ENCODE results near the gene CDH26.
"Not testable (repeated sequence)": the region's sequence is repeated elsewhere in the genome, so short reads cannot be mapped to it uniquely, and the experiment has no call there.

Gene CDH26

DNA sequence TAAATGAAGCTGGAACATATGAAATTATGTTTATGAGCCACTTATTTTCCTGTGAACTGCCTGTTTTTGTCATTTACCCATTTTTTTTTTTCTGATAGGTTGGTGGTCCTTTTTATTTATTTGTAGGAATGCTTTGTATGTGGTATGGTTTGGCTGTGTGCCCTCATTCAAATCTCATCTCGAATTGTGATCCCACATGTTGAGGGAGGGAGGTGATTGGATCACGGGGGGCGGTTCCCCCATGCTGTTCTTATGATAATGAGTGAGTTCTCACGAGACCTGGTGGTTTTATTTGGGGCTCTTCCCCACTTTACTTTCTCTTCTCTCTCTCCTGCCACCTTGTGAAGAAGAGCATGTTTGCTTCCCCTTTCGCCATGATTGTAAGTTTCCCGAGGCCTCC, 77.3 kb downstream of the CDH26 start:
- no peak overlapping the region for H3K4me3 ChIP-seq (ENCODE audit: low read length)
- no peaks in the 10 kb centered on the region for H3K4me1 ChIP-seq (ENCODE audit: control insufficient read depth, insufficient read depth, low read length)
- H3K36me3 ChIP-seq (ENCODE audit: control insufficient read depth, insufficient read depth, low read length) = no peaks in the 10 kb centered on the region
- no peaks in the 10 kb centered on the region for H3K27me3 ChIP-seq (ENCODE audit: control insufficient read depth, insufficient read depth, low read length)
- no peak overlapping the region for H3K27ac ChIP-seq (ENCODE audit: low read depth, low read length)
- H3K9ac ChIP-seq (ENCODE audit: low read length) = no peak overlapping the region

DNA sequence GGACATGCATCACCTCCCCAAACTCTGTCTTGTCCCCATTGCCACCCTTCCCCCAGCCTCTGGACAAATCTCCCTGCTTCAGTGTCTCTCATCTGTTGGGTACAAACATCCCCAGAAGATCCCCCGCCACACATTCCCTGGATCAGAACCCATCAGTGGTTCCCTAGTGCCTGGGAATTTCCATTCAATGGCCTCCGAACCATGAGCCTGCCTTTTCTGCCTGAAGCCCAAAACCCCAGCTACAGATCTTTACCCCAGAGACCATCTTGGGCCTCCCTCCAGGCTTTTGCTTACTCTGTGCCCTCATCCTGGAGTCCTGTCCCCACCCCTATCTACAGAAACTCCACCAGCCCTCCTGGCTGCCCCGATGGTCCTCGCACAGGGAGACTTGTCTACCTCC, 78.1 kb downstream of the CDH26 start:
- Histone ChIP-seq H3K4me1 (ENCODE audit: control insufficient read depth, insufficient read depth, low read length) (no peaks in the 10 kb centered on the region), H3K27ac (ENCODE audit: low read depth, low read length) (no peak overlapping the region), H3K4me3 (ENCODE audit: low read length) (no peak overlapping the region), H3K27me3 (ENCODE audit: control insufficient read depth, insufficient read depth, low read length) (no peaks in the 10 kb centered on the region), H3K9ac (ENCODE audit: low read length) (no peak overlapping the region), H3K36me3 (ENCODE audit: control insufficient read depth, insufficient read depth, low read length) (no peaks in the 10 kb centered on the region)

DNA sequence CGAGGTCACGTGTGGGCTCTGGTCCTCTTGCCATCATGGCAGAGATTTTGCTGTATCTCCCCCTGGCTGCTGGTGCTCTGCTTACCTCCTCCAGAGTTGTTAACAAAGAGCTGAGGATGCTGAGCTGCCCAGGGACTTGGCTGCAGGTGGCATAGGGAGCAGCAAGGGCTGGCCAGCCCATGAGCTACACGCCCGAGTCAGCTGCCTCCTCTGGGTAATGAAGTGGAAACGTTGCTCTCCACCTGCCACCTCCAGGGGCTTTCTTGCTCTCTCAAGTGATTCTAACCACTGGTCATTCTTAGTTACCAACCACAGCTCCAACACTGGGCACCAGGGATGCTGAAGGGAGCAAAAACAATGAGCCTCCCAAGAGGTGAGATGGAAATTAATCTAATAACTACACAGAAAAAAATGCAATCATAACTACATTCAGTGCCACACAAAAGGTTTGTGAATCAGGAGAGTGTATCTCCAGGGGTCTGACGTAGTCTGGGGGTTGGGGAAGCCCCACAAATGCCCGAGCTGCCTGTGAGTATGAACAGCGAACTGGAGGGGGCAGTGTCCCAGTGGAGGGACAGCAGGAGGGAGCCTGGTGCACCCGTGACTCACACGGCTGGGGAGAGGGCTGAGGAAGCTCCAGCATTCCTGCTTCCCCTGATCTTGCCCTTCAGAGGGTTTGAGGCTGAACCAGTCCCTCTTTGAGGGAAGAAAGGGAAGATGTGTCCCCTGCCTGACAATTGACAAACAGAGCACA, 78.7 kb downstream of the CDH26 start:
- Histone ChIP-seq H3K36me3 (ENCODE audit: control insufficient read depth, insufficient read depth, low read length) (no peaks in the 10 kb centered on the region), H3K27me3 (ENCODE audit: control insufficient read depth, insufficient read depth, low read length) (no peaks in the 10 kb centered on the region), H3K4me1 (ENCODE audit: control insufficient read depth, insufficient read depth, low read length) (no peaks in the 10 kb centered on the region), H3K4me3 (ENCODE audit: low read length) (no peak overlapping the region), H3K9ac (ENCODE audit: low read length) (no peak overlapping the region), H3K27ac (ENCODE audit: low read depth, low read length) (no peak overlapping the region)

DNA sequence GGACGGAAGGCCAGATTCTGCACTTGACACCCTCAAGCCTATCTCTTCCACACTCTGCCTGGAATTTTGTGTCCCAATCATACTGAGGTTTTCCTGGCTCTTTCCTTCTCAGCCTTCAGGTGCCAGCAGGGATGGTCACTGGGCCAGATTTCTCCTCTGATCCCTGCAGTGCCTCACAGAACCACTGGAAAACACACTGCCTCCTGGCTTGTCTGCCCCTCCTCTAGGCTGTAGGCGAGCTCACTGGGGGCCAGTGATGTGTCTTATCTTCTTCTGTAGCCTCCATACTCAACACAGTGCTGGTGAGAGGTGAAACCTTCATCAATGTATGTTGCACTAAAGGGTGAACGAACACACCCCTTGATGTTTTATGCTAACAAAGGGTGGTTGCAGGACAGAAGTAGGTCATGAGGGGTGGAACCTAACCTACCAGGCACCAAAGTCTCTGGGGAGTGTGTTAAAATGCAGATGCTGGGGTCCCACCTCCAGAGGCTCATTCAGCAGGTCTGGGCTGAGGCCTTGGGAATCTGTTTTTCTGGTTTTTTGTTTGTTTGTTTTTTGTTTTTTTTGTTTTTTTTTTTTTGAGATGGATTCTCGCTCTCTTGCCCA, 80.3 kb downstream of the CDH26 start:
- Histone ChIP-seq H3K27me3 (ENCODE audit: control insufficient read depth, insufficient read depth, low read length) (no peaks in the 10 kb centered on the region), H3K9ac (ENCODE audit: low read length) (no peak overlapping the region), H3K4me3 (ENCODE audit: low read length) (no peak overlapping the region), H3K27ac (ENCODE audit: low read depth, low read length) (no peak overlapping the region), H3K36me3 (ENCODE audit: control insufficient read depth, insufficient read depth, low read length) (no peaks in the 10 kb centered on the region), H3K4me1 (ENCODE audit: control insufficient read depth, insufficient read depth, low read length) (no peaks in the 10 kb centered on the region)

DNA sequence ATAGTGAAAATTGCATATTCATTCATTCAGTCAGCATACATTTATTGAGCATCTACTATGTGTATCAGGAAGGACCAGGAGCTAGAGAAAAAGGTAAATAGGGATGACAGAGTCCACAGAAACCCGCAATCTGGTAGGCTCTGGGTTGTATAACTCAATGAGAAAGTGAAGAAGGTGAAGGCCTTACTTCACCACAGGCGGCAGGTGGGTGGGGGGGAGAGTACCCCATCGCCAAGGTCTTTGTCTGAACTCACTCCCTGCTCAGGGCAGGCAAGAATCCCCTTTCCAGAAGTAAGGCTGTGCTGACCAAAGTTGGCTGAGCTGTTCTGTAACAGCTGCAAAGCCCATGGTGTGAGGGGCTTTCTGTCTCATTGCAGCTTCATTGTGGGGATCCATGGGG, 81.3 kb downstream of the CDH26 start:
- Histone ChIP-seq H3K27ac (ENCODE audit: low read depth, low read length) (no peak overlapping the region), H3K9ac (ENCODE audit: low read length) (no peak overlapping the region), H3K27me3 (ENCODE audit: control insufficient read depth, insufficient read depth, low read length) (no peaks in the 10 kb centered on the region)

DNA sequence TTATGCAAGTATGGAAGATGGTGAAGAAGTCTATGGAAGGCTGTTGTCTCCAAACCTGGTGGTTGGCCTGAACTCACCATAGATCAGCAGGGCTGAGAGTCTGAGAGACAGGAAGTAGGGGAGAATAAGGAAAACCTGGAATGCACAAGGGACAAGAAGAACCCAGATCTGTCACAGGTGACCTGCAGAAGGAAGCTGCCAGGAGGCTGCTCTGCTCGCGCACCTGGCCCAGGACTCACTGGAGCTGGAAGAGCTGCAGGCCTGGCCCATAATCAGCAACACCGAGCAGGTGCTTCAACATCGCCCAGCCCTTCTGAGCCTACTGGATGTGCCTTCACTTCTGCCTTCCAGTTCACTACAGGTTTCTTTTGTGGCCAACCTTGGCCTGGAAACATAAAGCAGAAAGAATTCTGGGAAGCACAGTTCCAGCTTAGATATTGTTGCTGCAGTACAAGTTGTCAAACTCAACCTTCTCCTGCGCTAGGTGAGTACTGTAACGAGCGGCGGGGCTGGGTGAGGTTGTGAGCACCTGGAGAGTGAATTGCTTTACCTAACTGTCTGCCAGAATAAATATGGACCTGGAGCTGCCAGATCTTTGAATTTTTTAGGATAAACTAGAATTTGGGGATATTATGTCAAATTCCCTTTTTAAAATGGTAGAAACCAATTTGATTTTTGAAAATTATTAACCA, 82.4 kb downstream of the CDH26 start:
- Histone ChIP-seq H3K36me3 (ENCODE audit: control insufficient read depth, insufficient read depth, low read length) (no peaks in the 10 kb centered on the region), H3K9ac (ENCODE audit: low read length) (no peak overlapping the region), H3K27ac (ENCODE audit: low read depth, low read length) (no peak overlapping the region), H3K4me3 (ENCODE audit: low read length) (no peak overlapping the region), H3K4me1 (ENCODE audit: control insufficient read depth, insufficient read depth, low read length) (no peaks in the 10 kb centered on the region), H3K27me3 (ENCODE audit: control insufficient read depth, insufficient read depth, low read length) (no peaks in the 10 kb centered on the region)

More for the DNA sequence above, 81.3 kb downstream of the CDH26 start:
- Histone ChIP-seq H3K36me3 (ENCODE audit: control insufficient read depth, insufficient read depth, low read length) (no peaks in the 10 kb centered on the region), H3K4me1 (ENCODE audit: control insufficient read depth, insufficient read depth, low read length) (no peaks in the 10 kb centered on the region), H3K4me3 (ENCODE audit: low read length) (no peak overlapping the region)

DNA sequence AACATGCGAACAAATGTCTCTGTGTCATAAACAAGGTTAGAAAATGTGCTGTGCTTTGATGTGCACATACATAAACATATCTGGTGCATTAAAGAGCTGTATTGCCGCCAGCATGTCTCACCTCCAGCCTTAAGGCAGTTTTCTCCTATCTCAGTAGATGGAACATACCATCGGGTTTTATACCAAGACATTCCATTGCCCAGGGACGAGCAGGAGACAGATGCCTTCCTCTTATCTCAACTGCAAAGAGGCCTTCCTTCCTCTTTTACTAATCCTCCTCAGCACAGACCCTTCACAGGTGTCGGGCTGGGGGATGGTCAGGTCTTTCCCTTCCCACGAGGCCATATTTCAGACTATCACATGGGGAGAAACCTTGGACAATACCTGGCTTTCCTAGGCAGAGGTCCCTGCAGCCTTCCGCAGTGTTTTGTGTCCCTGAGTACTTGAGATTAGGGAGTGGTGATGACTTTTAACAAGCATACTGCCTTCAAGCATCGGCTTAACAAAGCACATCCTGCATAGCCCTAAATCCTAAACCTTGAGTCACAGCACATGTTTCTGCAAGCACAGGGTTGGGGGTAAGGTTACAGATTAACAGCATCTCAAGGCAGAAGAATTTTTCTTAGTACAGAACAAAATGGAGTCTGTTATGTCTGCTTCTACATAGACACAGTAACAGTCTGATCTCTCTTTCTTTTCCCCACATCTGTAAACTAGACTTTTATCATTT, 83.4 kb downstream of the CDH26 start:
- not testable (repeated sequence) for H3K27me3 ChIP-seq (ENCODE audit: control insufficient read depth, insufficient read depth, low read length); H3K4me1 ChIP-seq (ENCODE audit: control insufficient read depth, insufficient read depth, low read length); H3K4me3 ChIP-seq (ENCODE audit: low read length); H3K27ac ChIP-seq (ENCODE audit: low read depth, low read length); H3K9ac ChIP-seq (ENCODE audit: low read length); H3K36me3 ChIP-seq (ENCODE audit: control insufficient read depth, insufficient read depth, low read length)

DNA sequence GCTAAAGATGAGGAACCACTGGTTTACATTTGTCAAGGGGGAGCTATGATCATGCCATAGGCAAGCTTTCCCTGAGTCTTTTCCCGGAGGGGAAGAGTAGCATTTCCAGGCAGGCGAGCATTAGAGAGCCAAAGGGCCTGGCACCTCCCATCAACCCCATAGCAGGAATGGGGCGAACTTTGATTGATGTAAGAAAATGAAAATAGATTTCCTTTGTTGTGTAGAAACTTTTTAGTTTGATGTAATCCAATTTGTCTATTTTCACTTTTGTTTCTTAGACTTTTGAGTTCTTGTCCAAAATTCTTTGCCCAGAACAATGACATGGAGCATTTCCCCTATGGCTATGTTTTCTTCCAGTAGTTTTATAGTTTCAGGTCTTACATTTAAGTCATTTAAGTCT, 85.2 kb downstream of the CDH26 start:
- no peak overlapping the region for H3K4me3 ChIP-seq (ENCODE audit: low read length)
- no peaks in the 10 kb centered on the region for H3K27me3 ChIP-seq (ENCODE audit: control insufficient read depth, insufficient read depth, low read length)
- no peaks in the 10 kb centered on the region for H3K36me3 ChIP-seq (ENCODE audit: control insufficient read depth, insufficient read depth, low read length)
- no peak overlapping the region for H3K27ac ChIP-seq (ENCODE audit: low read depth, low read length)
- no peak overlapping the region for H3K9ac ChIP-seq (ENCODE audit: low read length)
- no peaks in the 10 kb centered on the region for H3K4me1 ChIP-seq (ENCODE audit: control insufficient read depth, insufficient read depth, low read length)

DNA sequence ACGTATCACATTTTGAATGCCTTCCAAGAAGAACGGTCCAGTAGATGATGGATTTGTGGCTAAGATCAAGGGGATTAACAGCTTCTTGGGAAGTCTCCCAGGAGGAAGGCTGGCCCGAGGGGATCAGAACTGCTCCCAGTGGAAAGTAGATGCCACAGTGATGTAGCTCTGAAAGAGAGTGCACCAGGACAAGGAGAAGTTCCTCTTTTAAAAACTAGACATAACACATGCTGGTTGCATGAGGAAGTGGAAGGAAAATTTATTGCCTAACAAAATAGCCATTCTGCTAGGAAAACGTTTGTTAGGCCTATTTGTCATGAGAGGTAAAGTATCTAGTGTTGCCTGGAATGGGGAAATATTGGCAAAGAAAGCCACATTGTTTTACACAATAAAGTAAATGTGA, 87.8 kb downstream of the CDH26 start:
- H3K4me3 ChIP-seq (ENCODE audit: low read length) = no peak overlapping the region
- H3K27me3 ChIP-seq (ENCODE audit: control insufficient read depth, insufficient read depth, low read length) = no peaks in the 10 kb centered on the region
- H3K36me3 ChIP-seq (ENCODE audit: control insufficient read depth, insufficient read depth, low read length) = no peaks in the 10 kb centered on the region
- H3K4me1 ChIP-seq (ENCODE audit: control insufficient read depth, insufficient read depth, low read length) = no peaks in the 10 kb centered on the region
- no peak overlapping the region for H3K27ac ChIP-seq (ENCODE audit: low read depth, low read length)
- H3K9ac ChIP-seq (ENCODE audit: low read length) = no peak overlapping the region

DNA sequence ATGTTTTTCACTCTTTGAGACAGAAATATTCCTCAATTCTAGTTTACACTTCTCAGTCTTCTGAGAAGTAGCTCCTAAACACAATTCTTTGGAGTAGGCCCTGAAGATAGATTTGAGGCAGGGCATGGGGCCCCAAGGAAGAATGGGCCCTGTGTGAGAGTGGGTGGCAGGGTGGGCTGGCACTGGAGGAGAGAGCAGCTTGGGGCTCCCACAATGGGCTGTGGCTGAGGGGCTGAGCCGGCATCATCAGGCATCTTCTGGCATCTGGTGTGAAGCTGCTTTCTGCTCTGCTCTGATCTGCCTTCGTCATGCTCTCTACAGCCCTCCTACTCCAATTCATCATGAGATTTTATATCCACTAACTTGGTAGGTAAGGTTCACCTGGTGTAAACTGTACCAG, 88.2 kb downstream of the CDH26 start:
- no peaks in the 10 kb centered on the region for H3K36me3 ChIP-seq (ENCODE audit: control insufficient read depth, insufficient read depth, low read length)
- no peak overlapping the region for H3K9ac ChIP-seq (ENCODE audit: low read length)
- no peaks in the 10 kb centered on the region for H3K4me1 ChIP-seq (ENCODE audit: control insufficient read depth, insufficient read depth, low read length)
- H3K27me3 ChIP-seq (ENCODE audit: control insufficient read depth, insufficient read depth, low read length) = no peaks in the 10 kb centered on the region
- no peak overlapping the region for H3K4me3 ChIP-seq (ENCODE audit: low read length)
- H3K27ac ChIP-seq (ENCODE audit: low read depth, low read length) = no peak overlapping the region

DNA sequence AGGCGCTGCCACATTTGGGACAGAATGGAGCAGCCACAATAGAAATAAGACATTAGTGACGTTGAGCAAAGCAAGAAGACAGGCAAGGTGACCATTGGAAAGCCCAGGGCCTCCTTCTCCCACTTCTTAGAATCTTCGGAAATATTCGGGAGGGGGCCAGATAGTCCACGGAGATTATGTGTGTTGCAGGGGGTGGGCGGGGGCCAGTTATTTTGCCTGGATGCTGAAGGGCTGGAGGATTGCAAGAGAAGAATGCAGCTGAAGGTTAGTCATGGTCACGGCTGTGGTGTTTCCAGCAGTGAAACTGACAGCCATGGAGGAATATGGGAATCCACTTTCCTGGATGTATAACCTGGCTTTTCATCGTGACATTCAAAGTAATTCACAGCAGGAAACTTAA, 88.6 kb downstream of the CDH26 start:
- H3K27ac ChIP-seq (ENCODE audit: low read depth, low read length) = no peak overlapping the region
- H3K27me3 ChIP-seq (ENCODE audit: control insufficient read depth, insufficient read depth, low read length) = no peaks in the 10 kb centered on the region
- H3K4me3 ChIP-seq (ENCODE audit: low read length) = no peak overlapping the region
- H3K9ac ChIP-seq (ENCODE audit: low read length) = no peak overlapping the region
- no peaks in the 10 kb centered on the region for H3K36me3 ChIP-seq (ENCODE audit: control insufficient read depth, insufficient read depth, low read length)
- H3K4me1 ChIP-seq (ENCODE audit: control insufficient read depth, insufficient read depth, low read length) = no peaks in the 10 kb centered on the region

DNA sequence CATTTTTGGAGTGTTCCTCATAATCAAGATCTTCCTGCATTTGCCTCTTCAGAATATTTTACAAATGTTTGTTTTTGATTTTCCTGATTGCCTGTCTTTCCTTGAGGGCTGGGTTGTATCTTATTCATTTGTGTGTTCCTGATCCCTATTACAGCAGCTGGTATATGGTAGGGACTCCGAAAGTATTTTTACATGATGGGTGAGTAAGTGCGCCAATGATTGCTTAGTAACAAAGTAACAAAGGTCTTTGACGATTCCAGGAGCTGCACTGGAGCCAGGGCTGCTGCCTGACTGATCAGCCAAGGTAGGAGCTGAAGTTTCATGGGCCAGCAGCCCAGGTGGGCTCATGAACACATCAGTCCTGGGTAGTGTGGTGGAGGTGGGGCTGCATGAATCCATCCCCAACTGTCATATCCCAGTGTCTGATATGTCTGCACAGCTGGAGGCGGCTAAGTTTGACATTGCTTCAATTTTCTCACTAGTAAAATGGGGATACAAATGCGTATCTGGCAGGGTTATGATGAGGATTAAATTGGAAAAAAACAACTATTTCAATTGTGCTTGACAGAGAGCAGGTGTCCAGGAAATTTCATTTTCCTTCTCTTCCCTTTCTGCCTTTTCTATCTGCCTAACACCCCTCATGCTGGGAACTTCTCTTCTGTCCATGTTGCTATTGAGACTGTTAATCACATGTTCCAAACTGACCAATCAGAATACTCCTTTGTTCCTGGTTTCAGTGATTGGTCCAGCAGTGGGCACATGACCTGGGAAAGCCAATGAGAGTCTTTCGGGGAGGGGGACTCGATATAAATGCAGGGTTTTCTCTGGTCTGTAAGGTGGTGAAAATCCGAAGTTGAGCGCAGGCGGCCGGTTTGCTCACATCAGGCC, 90.7 kb downstream of the CDH26 start:
- Histone ChIP-seq H3K36me3 (ENCODE audit: control insufficient read depth, insufficient read depth, low read length) (no peaks in the 10 kb centered on the region), H3K4me3 (ENCODE audit: low read length) (no peak overlapping the region), H3K27me3 (ENCODE audit: control insufficient read depth, insufficient read depth, low read length) (no peaks in the 10 kb centered on the region), H3K27ac (ENCODE audit: low read depth, low read length) (no peak overlapping the region), H3K9ac (ENCODE audit: low read length) (no peak overlapping the region), H3K4me1 (ENCODE audit: control insufficient read depth, insufficient read depth, low read length) (no peaks in the 10 kb centered on the region)
